HEK293 (cell line): ENCODE results near the gene ZSWIM4.

ENCODE experiments used
- AEBP2 ChIP-seq: fragments of 450-650 bp; formaldehyde crosslinking; IDR thresholded peaks from 2 replicates; pipeline ENCODE4 v1.5.1; 2016; ENCODE audit warnings: missing biosample characterization, missing genetic modification characterization, borderline replicate concordance
- FEZF1 ChIP-seq: fragments of 450-650 bp; formaldehyde crosslinking; IDR thresholded peaks from 2 replicates; pipeline ENCODE4 v1.5.1; 2016; ENCODE audit warnings: missing biosample characterization, missing genetic modification characterization
- HOXA7 ChIP-seq: sonication (generic); formaldehyde crosslinking; IDR thresholded peaks from 2 replicates; pipeline ENCODE4 v1.8.1; 2022; ENCODE audit warnings: missing genetic modification reagents, borderline replicate concordance
- HOXC10 ChIP-seq: sonication (generic); formaldehyde crosslinking; IDR thresholded peaks from 2 replicates; pipeline ENCODE4 v1.8.1; 2023; ENCODE audit warnings: mild to moderate bottlenecking, missing genetic modification reagents
- PRDM1 ChIP-seq: fragments of 450-650 bp; formaldehyde crosslinking; IDR thresholded peaks from 2 replicates; pipeline ENCODE4; 2016; ENCODE audit warnings: missing biosample characterization, missing genetic modification characterization
- WT1 ChIP-seq: fragments of 450-650 bp; formaldehyde crosslinking; IDR thresholded peaks from 2 replicates; pipeline ENCODE4 v1.5.1; 2016; ENCODE audit warnings: missing biosample characterization, missing genetic modification characterization
- YY1 ChIP-seq: fragments of 450-650 bp; formaldehyde crosslinking; IDR thresholded peaks from 2 replicates; pipeline ENCODE4 v1.5.1; 2018; ENCODE audit warnings: missing biosample characterization, missing genetic modification characterization
- ZBTB48 ChIP-seq: fragments of 450-650 bp; formaldehyde crosslinking; IDR thresholded peaks from 2 replicates; pipeline ENCODE4 v1.5.1; 2016; ENCODE audit warnings: missing biosample characterization, missing genetic modification characterization
- ZFP41 ChIP-seq: fragments of 450-650 bp; formaldehyde crosslinking; IDR thresholded peaks from 2 replicates; pipeline ENCODE4 v1.5.1; 2016; ENCODE audit warnings: missing biosample characterization, missing genetic modification characterization, borderline replicate concordance
- ZNF10 ChIP-seq: fragments of 450-650 bp; formaldehyde crosslinking; IDR thresholded peaks from 2 replicates; pipeline ENCODE4 v1.5.1; 2017; ENCODE audit warnings: missing biosample characterization, missing genetic modification characterization
- ZNF148 ChIP-seq: fragments of 450-650 bp; formaldehyde crosslinking; IDR thresholded peaks from 2 replicates; pipeline ENCODE4 v1.5.0; 2017; ENCODE audit warnings: missing biosample characterization, missing genetic modification characterization, borderline replicate concordance
- ZNF174 ChIP-seq: fragments of 450-650 bp; formaldehyde crosslinking; IDR thresholded peaks from 2 replicates; pipeline ENCODE4 v1.5.0; 2017; ENCODE audit warnings: missing biosample characterization, mild to moderate bottlenecking, missing genetic modification characterization
- ZNF221 ChIP-seq: fragments of 450-650 bp; formaldehyde crosslinking; IDR thresholded peaks from 2 replicates; pipeline ENCODE4 v1.5.1; 2017; ENCODE audit warnings: missing biosample characterization, missing genetic modification characterization, borderline replicate concordance
- ZNF23 ChIP-seq: fragments of 450-650 bp; formaldehyde crosslinking; IDR thresholded peaks from 2 replicates; pipeline ENCODE4 v1.5.1; 2016; ENCODE audit warnings: missing biosample characterization, missing genetic modification characterization, borderline replicate concordance
- ZNF24 ChIP-seq: fragments of 450-650 bp; formaldehyde crosslinking; IDR thresholded peaks from 2 replicates; pipeline ENCODE4 v1.5.1; 2016; ENCODE audit warnings: missing biosample characterization, missing genetic modification characterization
- ZNF341 ChIP-seq: fragments of 450-650 bp; formaldehyde crosslinking; IDR thresholded peaks from 2 replicates; pipeline ENCODE4; 2016; ENCODE audit warnings: low read depth, missing biosample characterization, missing genetic modification characterization
- ZNF394 ChIP-seq: fragments of 450-650 bp; formaldehyde crosslinking; IDR thresholded peaks from 2 replicates; pipeline ENCODE4 v1.5.1; 2016; ENCODE audit warnings: missing biosample characterization, missing genetic modification characterization, mild to moderate bottlenecking, moderate library complexity, borderline replicate concordance
- ZNF426 ChIP-seq: fragments of 450-650 bp; formaldehyde crosslinking; IDR thresholded peaks from 2 replicates; pipeline ENCODE4 v1.5.1; 2017; ENCODE audit warnings: missing biosample characterization, missing genetic modification characterization, mild to moderate bottlenecking, inconsistent platforms, moderate library complexity
- ZNF488 ChIP-seq: fragments of 450-650 bp; formaldehyde crosslinking; IDR thresholded peaks from 2 replicates; pipeline ENCODE4 v1.5.1; 2016; ENCODE audit warnings: missing biosample characterization, missing genetic modification characterization
- ZNF514 ChIP-seq: fragments of 450-650 bp; formaldehyde crosslinking; IDR thresholded peaks from 2 replicates; pipeline ENCODE4 v1.5.1; 2016; ENCODE audit warnings: missing biosample characterization, missing genetic modification characterization
- ZNF521 ChIP-seq: fragments of 450-650 bp; formaldehyde crosslinking; IDR thresholded peaks from 2 replicates; pipeline ENCODE4 v1.5.1; 2017; ENCODE audit warnings: missing biosample characterization, mild to moderate bottlenecking, missing genetic modification characterization
- ZNF530 ChIP-seq: fragments of 450-650 bp; formaldehyde crosslinking; IDR thresholded peaks from 2 replicates; pipeline ENCODE4 v1.5.1; 2016; ENCODE audit warnings: low read depth, missing biosample characterization, missing genetic modification characterization
- ZNF660 ChIP-seq: fragments of 450-650 bp; IDR thresholded peaks from 2 replicates; pipeline ENCODE4 v1.5.1; 2018; ENCODE audit warnings: missing biosample characterization, mild to moderate bottlenecking, missing genetic modification characterization
- ZNF670 ChIP-seq: fragments of 450-650 bp; formaldehyde crosslinking; IDR thresholded peaks from 2 replicates; pipeline ENCODE4 v1.5.1; 2016; ENCODE audit warnings: missing biosample characterization, missing genetic modification characterization, low read depth
- ZNF785 ChIP-seq: fragments of 450-650 bp; formaldehyde crosslinking; IDR thresholded peaks from 2 replicates; pipeline ENCODE4 v1.5.1; 2016; ENCODE audit warnings: missing biosample characterization, missing genetic modification characterization
- ZNF830 ChIP-seq: fragments of 450-650 bp; IDR thresholded peaks from 2 replicates; pipeline ENCODE4 v1.5.0; 2018; ENCODE audit warnings: missing biosample characterization, missing genetic modification characterization, low read depth, mild to moderate bottlenecking, moderate library complexity
- ZSCAN16 ChIP-seq: fragments of 450-650 bp; formaldehyde crosslinking; IDR thresholded peaks from 2 replicates; pipeline ENCODE4 v1.5.1; 2016; ENCODE audit warnings: missing biosample characterization, missing genetic modification characterization
- TF ChIP-seq, protein P1 (sequence below): fragments of 450-650 bp; formaldehyde crosslinking; IDR thresholded peaks from 2 replicates; pipeline ENCODE4 v1.5.1; 2016; ENCODE audit warnings: missing biosample characterization, missing genetic modification characterization
- TF ChIP-seq, protein P2 (sequence below): fragments of 450-650 bp; formaldehyde crosslinking; IDR thresholded peaks from 2 replicates; pipeline ENCODE4 v1.5.1; 2017; ENCODE audit warnings: missing biosample characterization, missing genetic modification characterization
- TF ChIP-seq, protein P3 (sequence below): fragments of 450-650 bp; formaldehyde crosslinking; IDR thresholded peaks from 2 replicates; pipeline ENCODE4 v1.5.1; 2016; ENCODE audit warnings: missing biosample characterization, missing genetic modification characterization

ZSWIM4 gene

GRCh38 chr19:13765395-13766094, 29.7 kb upstream of the ZSWIM4 start (continued):
- TF ChIP-seq, protein P1, sequence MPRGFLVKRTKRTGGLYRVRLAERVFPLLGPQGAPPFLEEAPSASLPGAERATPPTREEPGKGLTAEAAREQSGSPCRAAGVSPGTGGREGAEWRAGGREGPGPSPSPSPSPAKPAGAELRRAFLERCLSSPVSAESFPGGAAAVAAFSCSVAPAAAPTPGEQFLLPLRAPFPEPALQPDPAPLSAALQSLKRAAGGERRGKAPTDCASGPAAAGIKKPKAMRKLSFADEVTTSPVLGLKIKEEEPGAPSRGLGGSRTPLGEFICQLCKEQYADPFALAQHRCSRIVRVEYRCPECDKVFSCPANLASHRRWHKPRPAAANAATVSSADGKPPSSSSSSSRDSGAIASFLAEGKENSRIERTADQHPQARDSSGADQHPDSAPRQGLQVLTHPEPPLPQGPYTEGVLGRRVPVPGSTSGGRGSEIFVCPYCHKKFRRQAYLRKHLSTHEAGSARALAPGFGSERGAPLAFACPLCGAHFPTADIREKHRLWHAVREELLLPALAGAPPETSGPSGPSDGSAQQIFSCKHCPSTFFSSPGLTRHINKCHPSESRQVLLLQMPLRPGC (tag by site-specific recombination), result no peak
- TF ChIP-seq ZNF10 (no peak), ZNF488 (tag by site-specific recombination) (no peak), AEBP2 (tag by site-specific recombination) (no peak), ZSCAN16 (no peak), ZNF426 (tag by site-specific recombination) (no peak), ZNF341 (tag by site-specific recombination) (no peak), ZNF148 (tag by site-specific recombination) (no peak), WT1 (0 out of 2 replicates have a peak, but pooled peaks have one; percentile 6), ZNF670 (no peak), ZNF530 (no peak), ZNF24 (tag by site-specific recombination) (no peak), ZNF660 (tag by site-specific recombination) (no peak), ZNF174 (tag by site-specific recombination) (no peak), ZNF23 (tag by site-specific recombination) (no peak), HOXA7 (CRISPR knock-in tag) (no peak), ZNF221 (tag by site-specific recombination) (no peak), ZNF394 (tag by site-specific recombination) (no peak), ZNF521 (tag by site-specific recombination) (no peak), YY1 (tag by site-specific recombination) (no peak), HOXC10 (CRISPR knock-in tag) (no peak), FEZF1 (tag by site-specific recombination) (no peak), ZNF830 (tag by site-specific recombination) (no peak), ZNF785 (no peak), PRDM1 (tag by site-specific recombination) (no peak), ZNF514 (tag by site-specific recombination) (no peak), ZFP41 (tag by site-specific recombination) (no peak), ZBTB48 (tag by site-specific recombination) (no peak)
- TF ChIP-seq, protein P2, sequence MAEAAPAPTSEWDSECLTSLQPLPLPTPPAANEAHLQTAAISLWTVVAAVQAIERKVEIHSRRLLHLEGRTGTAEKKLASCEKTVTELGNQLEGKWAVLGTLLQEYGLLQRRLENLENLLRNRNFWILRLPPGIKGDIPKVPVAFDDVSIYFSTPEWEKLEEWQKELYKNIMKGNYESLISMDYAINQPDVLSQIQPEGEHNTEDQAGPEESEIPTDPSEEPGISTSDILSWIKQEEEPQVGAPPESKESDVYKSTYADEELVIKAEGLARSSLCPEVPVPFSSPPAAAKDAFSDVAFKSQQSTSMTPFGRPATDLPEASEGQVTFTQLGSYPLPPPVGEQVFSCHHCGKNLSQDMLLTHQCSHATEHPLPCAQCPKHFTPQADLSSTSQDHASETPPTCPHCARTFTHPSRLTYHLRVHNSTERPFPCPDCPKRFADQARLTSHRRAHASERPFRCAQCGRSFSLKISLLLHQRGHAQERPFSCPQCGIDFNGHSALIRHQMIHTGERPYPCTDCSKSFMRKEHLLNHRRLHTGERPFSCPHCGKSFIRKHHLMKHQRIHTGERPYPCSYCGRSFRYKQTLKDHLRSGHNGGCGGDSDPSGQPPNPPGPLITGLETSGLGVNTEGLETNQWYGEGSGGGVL (tag by site-specific recombination), result peak; percentile 65
- TF ChIP-seq, protein P3, sequence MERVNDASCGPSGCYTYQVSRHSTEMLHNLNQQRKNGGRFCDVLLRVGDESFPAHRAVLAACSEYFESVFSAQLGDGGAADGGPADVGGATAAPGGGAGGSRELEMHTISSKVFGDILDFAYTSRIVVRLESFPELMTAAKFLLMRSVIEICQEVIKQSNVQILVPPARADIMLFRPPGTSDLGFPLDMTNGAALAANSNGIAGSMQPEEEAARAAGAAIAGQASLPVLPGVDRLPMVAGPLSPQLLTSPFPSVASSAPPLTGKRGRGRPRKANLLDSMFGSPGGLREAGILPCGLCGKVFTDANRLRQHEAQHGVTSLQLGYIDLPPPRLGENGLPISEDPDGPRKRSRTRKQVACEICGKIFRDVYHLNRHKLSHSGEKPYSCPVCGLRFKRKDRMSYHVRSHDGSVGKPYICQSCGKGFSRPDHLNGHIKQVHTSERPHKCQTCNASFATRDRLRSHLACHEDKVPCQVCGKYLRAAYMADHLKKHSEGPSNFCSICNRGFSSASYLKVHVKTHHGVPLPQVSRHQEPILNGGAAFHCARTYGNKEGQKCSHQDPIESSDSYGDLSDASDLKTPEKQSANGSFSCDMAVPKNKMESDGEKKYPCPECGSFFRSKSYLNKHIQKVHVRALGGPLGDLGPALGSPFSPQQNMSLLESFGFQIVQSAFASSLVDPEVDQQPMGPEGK (tag by site-specific recombination), result peak; percentile 56; the same call in 1 of the 2 replicates
